ENCODE results near the gene CORIN. TPM values are rescaled to one million over a fixed set of nuclear protein-coding genes. Genes with fewer than 3 reads are reported as not detected.

CORIN gene
- total and polyA plus RNA-seq, 8 donors = 0.05 to 1.1 (median 0.23) TPM; not detected in 1

GRCh38 chr4:47848041-47848440 lies 10.2 kb upstream of the CORIN start:
- Histone ChIP-seq H3K27ac (no peak overlapping the region), H3K36me3 (no peaks in the 10 kb centered on the region), H3K4me1 (no peaks in the 10 kb centered on the region), H3K9me3 (no peaks in the 10 kb centered on the region), H3K4me3 (no peak overlapping the region), H3K27me3 (no peaks in the 10 kb centered on the region)
- intact Hi-C loops (cut with DNase I) = no loop called here
- no peak for TF ChIP-seq CTCF (IDR thresholded peaks at IDR 0.05)
- ATAC-seq = no peak
- WGBS, 2 donors = 91 to 93% methylated on average over 2 of the region's 2 CpGs
- no peak for FAIRE-seq
- no peak for DNase-seq

- TF ChIP-seq CTCF (IDR thresholded peaks at IDR 0.05) = no peak
- Histone ChIP-seq H3K9me3 (no peaks in the 10 kb centered on the region), H3K4me1 (no peaks in the 10 kb centered on the region), H3K4me3 (no peak overlapping the region), H3K27ac (no peak overlapping the region), H3K27me3 (no peaks in the 10 kb centered on the region), H3K36me3 (no peaks in the 10 kb centered on the region)
- FAIRE-seq = no peak
- ATAC-seq = no peak
- intact Hi-C loops (cut with DNase I) = no loop called here
- DNase-seq = no peak
Measured at GRCh38 chr4:47842985-47843384, 5.1 kb upstream of the CORIN start.

GRCh38 chr4:47840291-47840690 lies 2.4 kb upstream of the CORIN start:
- DNase-seq (no peak), FAIRE-seq (no peak), ATAC-seq (no peak)
- Histone ChIP-seq H3K36me3 (no peaks in the 10 kb centered on the region), H3K27me3 (no peaks in the 10 kb centered on the region), H3K27ac (no peak overlapping the region), H3K9me3 (no peaks in the 10 kb centered on the region), H3K4me3 (no peak overlapping the region), H3K4me1 (peaks cover 0 to 7% (median 5%) of the 10 kb centered on the region in 3 donors)
- intact Hi-C loops (cut with DNase I) = no loop called here
- WGBS, 2 donors = 97 to 98% methylated on average over 1 of the region's 1 CpG
- no peak for TF ChIP-seq CTCF (IDR thresholded peaks at IDR 0.05)

- Histone ChIP-seq H3K27ac (no peak overlapping the region), H3K4me3 (no peak overlapping the region), H3K4me1 (peaks cover 0 to 7% (median 5%) of the 10 kb centered on the region in 3 donors), H3K9me3 (no peaks in the 10 kb centered on the region), H3K36me3 (no peaks in the 10 kb centered on the region), H3K27me3 (no peaks in the 10 kb centered on the region)
- no peak for FAIRE-seq
- WGBS, 2 donors = 71 to 81% methylated on average over 5 of the region's 5 CpGs
- intact Hi-C loops (cut with DNase I) = loop anchor here in 2 of 3 donors (10.0 kb wide), 3 partner anchors 134 to 164 kb away; no protein-coding TSS in a partner anchor
- no peak for ATAC-seq
- no peak for TF ChIP-seq CTCF (IDR thresholded peaks at IDR 0.05)
- no peak for DNase-seq
Measured at GRCh38 chr4:47839259-47839658, 1.4 kb upstream of the CORIN start.

- H3K9me3 ChIP-seq = no peaks in the 10 kb centered on the region
Measured at GRCh38 chr4:47838445-47838844, 578 bp upstream of the CORIN start.

More at GRCh38 chr4:47838445-47838844, 578 bp upstream of the CORIN start:
- 46 to 52% methylated on average over 4 of the region's 4 CpGs for WGBS, 2 donors
- ATAC-seq (no peak), DNase-seq (no peak), FAIRE-seq (no peak)
- H3K27ac ChIP-seq = no peak overlapping the region
- H3K4me1 ChIP-seq = peaks cover 0 to 7% (median 5%) of the 10 kb centered on the region in 3 donors
- intact Hi-C loops (cut with DNase I) = loop anchor here in 2 of 3 donors (10.0 kb wide), 3 partner anchors 134 to 164 kb away; no protein-coding TSS in a partner anchor
- no peak overlapping the region for H3K4me3 ChIP-seq
- no peaks in the 10 kb centered on the region for H3K36me3 ChIP-seq
- TF ChIP-seq CTCF (IDR thresholded peaks at IDR 0.05) = no peak
- no peaks in the 10 kb centered on the region for H3K27me3 ChIP-seq
